ENCODE results near the gene CANT1. TPM values are rescaled to one million over a fixed set of nuclear protein-coding genes. Genes with fewer than 3 reads are reported as not detected.

The CANT1 gene
- total RNA-seq, 2 donors from 2014 or later = 47.8 to 50.2 TPM

GRCh38 chr17:78960928-78961327 lies 48.6 kb downstream of the CANT1 start:
- H3K36me3 Mint-ChIP-seq (ENCODE audit: low read depth) = no peaks in the 10 kb centered on the region
- DNase-seq (no peak), ATAC-seq (no peak)
- H3K9me3 ChIP-seq (ENCODE audit: control insufficient read depth, low read length, poor library complexity, severe bottlenecking) = no peaks in the 10 kb centered on the region
- H3K27ac Mint-ChIP-seq = no peak overlapping the region
- peaks cover 14% of the 10 kb centered on the region for H3K27me3 Mint-ChIP-seq
- H3K4me1 Mint-ChIP-seq = peaks cover 5% of the 10 kb centered on the region
- no peak overlapping the region for H3K4me3 Mint-ChIP-seq

GRCh38 chr17:78959803-78960202 lies 49.8 kb downstream of the CANT1 start:
- no peak for ATAC-seq
- H3K4me1 Mint-ChIP-seq = peaks cover 5% of the 10 kb centered on the region
- H3K27me3 Mint-ChIP-seq = peaks cover 21% of the 10 kb centered on the region
- no peak overlapping the region for H3K27ac Mint-ChIP-seq
- H3K4me3 Mint-ChIP-seq = no peak overlapping the region
- no peaks in the 10 kb centered on the region for H3K9me3 ChIP-seq (ENCODE audit: control insufficient read depth, low read length, poor library complexity, severe bottlenecking)
- no peaks in the 10 kb centered on the region for H3K36me3 Mint-ChIP-seq (ENCODE audit: low read depth)
- DNase-seq = no peak

GRCh38 chr17:78958641-78959127 lies 50.9 kb downstream of the CANT1 start:
- H3K27me3 Mint-ChIP-seq = peaks cover 24% of the 10 kb centered on the region
- DNase-seq (no peak), ATAC-seq (no peak)
- no peak overlapping the region for H3K27ac Mint-ChIP-seq
- H3K9me3 ChIP-seq (ENCODE audit: control insufficient read depth, low read length, poor library complexity, severe bottlenecking) = no peaks in the 10 kb centered on the region
- H3K4me1 Mint-ChIP-seq = peaks cover 5% of the 10 kb centered on the region
- no peak overlapping the region for H3K4me3 Mint-ChIP-seq
- H3K36me3 Mint-ChIP-seq (ENCODE audit: low read depth) = no peaks in the 10 kb centered on the region

- H3K27ac Mint-ChIP-seq = no peak overlapping the region
- H3K4me1 Mint-ChIP-seq = peaks cover 5% of the 10 kb centered on the region
- H3K27me3 Mint-ChIP-seq = peaks cover 38% of the 10 kb centered on the region
- no peak for ATAC-seq
- H3K9me3 ChIP-seq (ENCODE audit: control insufficient read depth, low read length, poor library complexity, severe bottlenecking) = no peaks in the 10 kb centered on the region
- DNase-seq = no peak
- no peaks in the 10 kb centered on the region for H3K36me3 Mint-ChIP-seq (ENCODE audit: low read depth)
- H3K4me3 Mint-ChIP-seq = no peak overlapping the region
Observed at GRCh38 chr17:78957128-78957527, 52.4 kb downstream of the CANT1 start.

- Mint-ChIP-seq H3K4me3 (no peak overlapping the region), H3K27me3 (peaks cover 38% of the 10 kb centered on the region), H3K4me1 (peaks cover 3% of the 10 kb centered on the region), H3K27ac (no peak overlapping the region), H3K36me3 (ENCODE audit: low read depth) (no peaks in the 10 kb centered on the region)
- no peak for ATAC-seq
- DNase-seq = no peak
- no peaks in the 10 kb centered on the region for H3K9me3 ChIP-seq (ENCODE audit: control insufficient read depth, low read length, poor library complexity, severe bottlenecking)
Observed at GRCh38 chr17:78956254-78956653, 53.3 kb downstream of the CANT1 start.

- H3K4me1 Mint-ChIP-seq = peaks cover 3% of the 10 kb centered on the region
- no peaks in the 10 kb centered on the region for H3K36me3 Mint-ChIP-seq (ENCODE audit: low read depth)
- H3K9me3 ChIP-seq (ENCODE audit: control insufficient read depth, low read length, poor library complexity, severe bottlenecking) = peaks cover 10% of the 10 kb centered on the region
- H3K27me3 Mint-ChIP-seq = peaks cover 38% of the 10 kb centered on the region
- H3K4me3 Mint-ChIP-seq = no peak overlapping the region
- H3K27ac Mint-ChIP-seq = no peak overlapping the region
- no peak for DNase-seq
- ATAC-seq = no peak
Observed at GRCh38 chr17:78954684-78955083, 54.9 kb downstream of the CANT1 start.

- ATAC-seq (no peak), DNase-seq (no peak)
- Mint-ChIP-seq H3K36me3 (ENCODE audit: low read depth) (no peaks in the 10 kb centered on the region), H3K27me3 (peaks cover 33% of the 10 kb centered on the region), H3K27ac (no peak overlapping the region), H3K4me1 (no peaks in the 10 kb centered on the region), H3K4me3 (no peak overlapping the region)
- H3K9me3 ChIP-seq (ENCODE audit: control insufficient read depth, low read length, poor library complexity, severe bottlenecking) = peaks cover 10% of the 10 kb centered on the region
Observed at GRCh38 chr17:78953356-78954350, 55.9 kb downstream of the CANT1 start.

- no peak for DNase-seq
- peaks cover 10% of the 10 kb centered on the region for H3K9me3 ChIP-seq (ENCODE audit: control insufficient read depth, low read length, poor library complexity, severe bottlenecking)
- no peaks in the 10 kb centered on the region for H3K36me3 Mint-ChIP-seq (ENCODE audit: low read depth)
- ATAC-seq = no peak
- no peaks in the 10 kb centered on the region for H3K4me1 Mint-ChIP-seq
- H3K27ac Mint-ChIP-seq = no peak overlapping the region
- peaks cover 32% of the 10 kb centered on the region for H3K27me3 Mint-ChIP-seq
- H3K4me3 Mint-ChIP-seq = no peak overlapping the region
Observed at GRCh38 chr17:78952706-78953105, 56.9 kb downstream of the CANT1 start.

GRCh38 chr17:78951967-78952551 lies 57.5 kb downstream of the CANT1 start:
- H3K9me3 ChIP-seq (ENCODE audit: control insufficient read depth, low read length, poor library complexity, severe bottlenecking) = peaks cover 10% of the 10 kb centered on the region
- H3K27ac Mint-ChIP-seq = no peak overlapping the region
- DNase-seq (no peak), ATAC-seq (no peak)
- no peak overlapping the region for H3K4me3 Mint-ChIP-seq
- H3K4me1 Mint-ChIP-seq = no peaks in the 10 kb centered on the region
- H3K36me3 Mint-ChIP-seq (ENCODE audit: low read depth) = no peaks in the 10 kb centered on the region
- H3K27me3 Mint-ChIP-seq = peaks cover 28% of the 10 kb centered on the region

GRCh38 chr17:78950870-78951269 lies 58.7 kb downstream of the CANT1 start:
- Mint-ChIP-seq H3K27me3 (peaks cover 34% of the 10 kb centered on the region), H3K27ac (no peak overlapping the region), H3K4me3 (no peak overlapping the region), H3K36me3 (ENCODE audit: low read depth) (no peaks in the 10 kb centered on the region), H3K4me1 (no peaks in the 10 kb centered on the region)
- peaks cover 10% of the 10 kb centered on the region for H3K9me3 ChIP-seq (ENCODE audit: control insufficient read depth, low read length, poor library complexity, severe bottlenecking)
- ATAC-seq = no peak
- DNase-seq = no peak

- DNase-seq (no peak), ATAC-seq (no peak)
- no peak overlapping the region for H3K27ac Mint-ChIP-seq
- H3K36me3 Mint-ChIP-seq (ENCODE audit: low read depth) = no peaks in the 10 kb centered on the region
- H3K9me3 ChIP-seq (ENCODE audit: control insufficient read depth, low read length, poor library complexity, severe bottlenecking) = peaks cover 10% of the 10 kb centered on the region
- H3K4me3 Mint-ChIP-seq = no peak overlapping the region
- peaks cover 22% of the 10 kb centered on the region for H3K27me3 Mint-ChIP-seq
- H3K4me1 Mint-ChIP-seq = no peaks in the 10 kb centered on the region
Observed at GRCh38 chr17:78947235-78948149, 62.1 kb downstream of the CANT1 start.

GRCh38 chr17:78946631-78947030 lies 62.9 kb downstream of the CANT1 start:
- ATAC-seq (no peak), DNase-seq (no peak)
- no peaks in the 10 kb centered on the region for H3K4me1 Mint-ChIP-seq
- no peaks in the 10 kb centered on the region for H3K36me3 Mint-ChIP-seq (ENCODE audit: low read depth)
- no peak overlapping the region for H3K4me3 Mint-ChIP-seq
- no peak overlapping the region for H3K27ac Mint-ChIP-seq
- H3K27me3 Mint-ChIP-seq = peaks cover 18% of the 10 kb centered on the region
- peaks cover 10% of the 10 kb centered on the region for H3K9me3 ChIP-seq (ENCODE audit: control insufficient read depth, low read length, poor library complexity, severe bottlenecking)

GRCh38 chr17:78946131-78946530 lies 63.4 kb downstream of the CANT1 start:
- Mint-ChIP-seq H3K4me1 (no peaks in the 10 kb centered on the region), H3K36me3 (ENCODE audit: low read depth) (no peaks in the 10 kb centered on the region), H3K27me3 (peaks cover 18% of the 10 kb centered on the region), H3K27ac (no peak overlapping the region), H3K4me3 (no peak overlapping the region)
- H3K9me3 ChIP-seq (ENCODE audit: control insufficient read depth, low read length, poor library complexity, severe bottlenecking) = peaks cover 9% of the 10 kb centered on the region
- no peak for DNase-seq
- ATAC-seq = no peak
